Stimulated activated CD8-positive, alpha-beta memory T cell treated with anti-CD3 and anti-CD28 coated beads, Interleukin-4, amount 100 ng/mL, for 4 hours (primary cell): Measurements from ENCODE around the gene SORL1.

Experiments
- DNase-seq, 2 donors: peaks; one replicate each; pipeline ENCODE4 v3.0.0-alpha.2; 2020; ENCODE audit warnings: low read depth in 2 of 2, low spot score in 1 of 2

The SORL1 gene

GRCh38 chr11:121533601-121534000, 81.5 kb downstream of the SORL1 start:
- DNase-seq = no peak

GRCh38 chr11:121534131-121535093, 82.3 kb downstream of the SORL1 start:
- DNase-seq = no peak

GRCh38 chr11:121535129-121535796, 83.1 kb downstream of the SORL1 start:
- no peak for DNase-seq

GRCh38 chr11:121536126-121536525, 84.0 kb downstream of the SORL1 start:
- DNase-seq = no peak

- no peak for DNase-seq
Measured at GRCh38 chr11:121538054-121538453, 85.9 kb downstream of the SORL1 start.

GRCh38 chr11:121539000-121539399, 86.9 kb downstream of the SORL1 start:
- no peak for DNase-seq

- no peak for DNase-seq
Measured at GRCh38 chr11:121540627-121541026, 88.5 kb downstream of the SORL1 start.

GRCh38 chr11:121543836-121544380, 91.8 kb downstream of the SORL1 start:
- no peak for DNase-seq

GRCh38 chr11:121544956-121545355, 92.8 kb downstream of the SORL1 start:
- DNase-seq = no peak

GRCh38 chr11:121547574-121547973, 95.5 kb downstream of the SORL1 start:
- DNase-seq = no peak

GRCh38 chr11:121550247-121551030, 98.3 kb downstream of the SORL1 start:
- DNase-seq = no peak

GRCh38 chr11:121551463-121551862, 99.3 kb downstream of the SORL1 start:
- DNase-seq = no peak

- DNase-seq = no peak
Measured at GRCh38 chr11:121552154-121552553, 100.0 kb downstream of the SORL1 start.

- DNase-seq = no peak
Measured at GRCh38 chr11:121552644-121553043, 100.5 kb downstream of the SORL1 start.

GRCh38 chr11:121553389-121553788, 101.3 kb downstream of the SORL1 start:
- DNase-seq = no peak

GRCh38 chr11:121553806-121554205, 101.7 kb downstream of the SORL1 start:
- DNase-seq = no peak

GRCh38 chr11:121554552-121554951, 102.4 kb downstream of the SORL1 start:
- no peak for DNase-seq

GRCh38 chr11:121555121-121555520, 103.0 kb downstream of the SORL1 start:
- no peak for DNase-seq

GRCh38 chr11:121556937-121557336, 104.8 kb downstream of the SORL1 start:
- DNase-seq = no peak

GRCh38 chr11:121557348-121557747, 105.2 kb downstream of the SORL1 start:
- no peak for DNase-seq

- no peak for DNase-seq
Measured at GRCh38 chr11:121559606-121560200, 107.6 kb downstream of the SORL1 start.
